ENCODE data around the gene ACSS3.
"Not testable (repeated sequence)": the region's sequence is repeated elsewhere in the genome, so short reads cannot be mapped to it uniquely, and the experiment has no call there.

Gene ACSS3

GRCh38 chr12:81168445-81168844 lies 90.6 kb downstream of the ACSS3 start:
- no peak for DNase-seq

- DNase-seq = no peak
Measured at GRCh38 chr12:81170072-81170471, 92.2 kb downstream of the ACSS3 start.

GRCh38 chr12:81172851-81173250 lies 95.0 kb downstream of the ACSS3 start:
- no peak for DNase-seq

GRCh38 chr12:81174664-81175063 lies 96.8 kb downstream of the ACSS3 start:
- no peak for DNase-seq

GRCh38 chr12:81176796-81177195 lies 98.9 kb downstream of the ACSS3 start:
- no peak for DNase-seq

- DNase-seq = no peak
Measured at GRCh38 chr12:81181691-81182090, 103.8 kb downstream of the ACSS3 start.

- DNase-seq = no peak
Measured at GRCh38 chr12:81187686-81188085, 109.8 kb downstream of the ACSS3 start.

- DNase-seq = no peak
Measured at GRCh38 chr12:81196595-81196994, 118.7 kb downstream of the ACSS3 start.

GRCh38 chr12:81200561-81200960 lies 122.7 kb downstream of the ACSS3 start:
- DNase-seq = not testable (repeated sequence)

GRCh38 chr12:81203671-81204204 lies 125.9 kb downstream of the ACSS3 start:
- no peak for DNase-seq

- no peak for DNase-seq
Measured at GRCh38 chr12:81205416-81205815, 127.5 kb downstream of the ACSS3 start.

- DNase-seq = no peak
Measured at GRCh38 chr12:81206429-81206828, 128.6 kb downstream of the ACSS3 start.

- no peak for DNase-seq
Measured at GRCh38 chr12:81207173-81207572, 129.3 kb downstream of the ACSS3 start.

- DNase-seq = no peak
Measured at GRCh38 chr12:81207664-81208063, 129.8 kb downstream of the ACSS3 start.

GRCh38 chr12:81208187-81208911 lies 130.5 kb downstream of the ACSS3 start:
- no peak for DNase-seq

GRCh38 chr12:81209012-81209411 lies 131.1 kb downstream of the ACSS3 start:
- no peak for DNase-seq

GRCh38 chr12:81209772-81210225 lies 131.9 kb downstream of the ACSS3 start:
- not testable (repeated sequence) for DNase-seq

- DNase-seq = no peak
Measured at GRCh38 chr12:81211306-81211705, 133.4 kb downstream of the ACSS3 start.

GRCh38 chr12:81212996-81213696 lies 135.3 kb downstream of the ACSS3 start:
- DNase-seq = no peak

- no peak for DNase-seq
Measured at GRCh38 chr12:81216739-81217138, 138.9 kb downstream of the ACSS3 start.

GRCh38 chr12:81221681-81222080 lies 143.8 kb downstream of the ACSS3 start:
- no peak for DNase-seq

- no peak for DNase-seq
Measured at GRCh38 chr12:81222846-81223592, 145.1 kb downstream of the ACSS3 start.

- DNase-seq = no peak
Measured at GRCh38 chr12:81224626-81225025, 146.7 kb downstream of the ACSS3 start.
